K562 (cell line): Measurements from ENCODE around the gene MMP7. TPM values are rescaled to one million over a fixed set of nuclear protein-coding genes. Genes with fewer than 3 reads are reported as not detected.
A peak's percentile ranks its signal among the peaks of the same experiment; 100 is the strongest.

Experiments used
- ATAC-seq: fragments of 200-7000 bp; cut with Tn5 transposase; 3 replicates; pipeline ENCODE4 v1.9.1; 2020; ENCODE audit warnings: moderate library complexity
- BruUV-seq: library from RNA; stranded (reverse); fragments of 400-500 nt; replicated peaks from 2 replicates; lab custom pipeline; 2021; lab: Mats Ljungman, UMichigan
- CTCF ChIA-PET: fragments of 300-600 bp; formaldehyde crosslinking; extraction: SDS; loops from one replicate; lab custom pipeline; 2021; ENCODE audit warnings: low intra/inter-chr PET ratio; lab: Yijun Ruan, JAX
- POLR2A ChIA-PET: fragments of 300-600, 350-650 bp; sonication (Branson Sonifier 250); formaldehyde crosslinking; extraction: SDS; loops from one replicate; lab custom pipeline; 2021; ENCODE audit warnings: antibody characterized with exemption, inconsistent platforms; lab: Yijun Ruan, JAX
- DNase-seq, 4 experiments: peaks; one replicate each; pipeline versions ENCODE4 v3.0.0 to v3.0.0-alpha.2; 2011 to 2018; ENCODE audit warnings: low spot score in 3 of 4, mixed read lengths in 3 of 4; ENCODE audit errors: extremely low read depth in 1 of 4
- FAIRE-seq: peaks from 2 replicates; lab custom pipeline; 2011; peaks lifted over from hg19 to GRCh38; lab: Jason Lieb, UNC
- H2AFZ ChIP-seq: 2 replicates; pipeline ENCODE4 v1.6.0; 2011; ENCODE audit warnings: low read depth, low read length, control low read depth, inconsistent platforms
- H3K27ac ChIP-seq: fragments of 200-600 bp; 3 replicates; pipeline ENCODE4 v1.8.0; 2011; ENCODE audit warnings: low read depth, mild to moderate bottlenecking, control low read depth, inconsistent platforms, low read length, moderate library complexity, mixed read lengths; ENCODE audit errors: extremely low read depth
- H3K27me3 ChIP-seq, 2 experiments: fragments of 300-600 bp in 1 of 2; 2 replicates in 1 of 2; 3 replicates in 1 of 2; pipeline versions ENCODE4 v1.6.0 to v1.8.0; 2011; ENCODE audit warnings: inconsistent platforms in 2 of 2, low read length in 2 of 2, mild to moderate bottlenecking in 1 of 2, mixed read lengths in 1 of 2, moderate library complexity in 1 of 2; ENCODE audit not compliant: control insufficient read depth in 2 of 2, insufficient read depth in 2 of 2
- H3K36me3 ChIP-seq: fragments of 300-600 bp; 3 replicates; pipeline ENCODE4 v1.8.0; 2011; ENCODE audit warnings: mild to moderate bottlenecking, low read length, inconsistent platforms; ENCODE audit not compliant: control insufficient read depth, insufficient read depth
- H3K4me1 ChIP-seq, 2 experiments: fragments of 200-600 bp in 1 of 2; replicated peaks in 1 of 2; 2 replicates in 1 of 2; 3 replicates in 1 of 2; pipeline versions ENCODE4 v1.5.1 to v1.8.0; 2011; ENCODE audit warnings: inconsistent platforms in 2 of 2, low read length in 2 of 2, mild to moderate bottlenecking in 1 of 2, mixed read lengths in 1 of 2, moderate library complexity in 1 of 2; ENCODE audit not compliant: control insufficient read depth in 2 of 2, insufficient read depth in 2 of 2
- H3K4me2 ChIP-seq: 2 replicates; pipeline ENCODE4 v1.6.1; 2011; ENCODE audit warnings: low read length, control low read depth, inconsistent platforms, mixed read lengths; ENCODE audit not compliant: insufficient read depth
- H3K4me3 ChIP-seq: fragments of 200-600 bp; sonication (generic), shearing (Covaris generic); 2 replicates; pipeline ENCODE4 v1.5.1; 2016; ENCODE audit warnings: control low read depth, inconsistent platforms
- H3K79me2 ChIP-seq: fragments of 200-600 bp; 3 replicates; pipeline ENCODE4 v1.8.0; 2011; ENCODE audit warnings: low read length, inconsistent platforms; ENCODE audit not compliant: control insufficient read depth, insufficient read depth
- H3K9ac ChIP-seq, 2 experiments: 2 replicates each; pipeline versions ENCODE4 v1.6.0 to v1.6.1; 2011; ENCODE audit warnings: low read depth in 2 of 2, low read length in 2 of 2, control low read depth in 1 of 2, inconsistent platforms in 1 of 2, mild to moderate bottlenecking in 1 of 2, mixed read lengths in 1 of 2; ENCODE audit not compliant: insufficient read depth in 1 of 2
- H3K9me1 ChIP-seq: one replicate; pipeline ENCODE4 v1.6.0; 2011; ENCODE audit warnings: inconsistent platforms, mild to moderate bottlenecking, low read length, moderate library complexity; ENCODE audit not compliant: control insufficient read depth, insufficient read depth
- H3K9me3 ChIP-seq: replicated peaks from 2 replicates; pipeline ENCODE4 v1.5.1; 2011; ENCODE audit warnings: low read depth, low read length, inconsistent platforms; ENCODE audit not compliant: control insufficient read depth, insufficient read depth
- H4K20me1 ChIP-seq: replicated peaks from 2 replicates; pipeline ENCODE4 v1.6.1; 2011; ENCODE audit warnings: low read length, inconsistent platforms, mixed read lengths; ENCODE audit not compliant: control insufficient read depth, insufficient read depth
- BHLHE40 ChIP-seq: IDR thresholded peaks from 2 replicates; pipeline ENCODE4 v1.6.1; 2011; ENCODE audit warnings: low read length, improper control_type of control experiment
- RBBP5 ChIP-seq: fragments of 200-600 bp; sonication (generic); IDR thresholded peaks from 2 replicates; pipeline ENCODE4 v1.6.1; 2012; ENCODE audit warnings: borderline replicate concordance, mild to moderate bottlenecking, low read length, control low read depth, inconsistent platforms; ENCODE audit not compliant: insufficient read depth, poor library complexity, severe bottlenecking
- RBM15 ChIP-seq: fragments of 200-400 bp; formaldehyde crosslinking; IDR thresholded peaks from 2 replicates; pipeline ENCODE4 v1.6.1; 2018; ENCODE audit warnings: mild to moderate bottlenecking, low read length, moderate library complexity; ENCODE audit not compliant: insufficient read depth
- RERE ChIP-seq: sonication (generic); formaldehyde crosslinking; IDR thresholded peaks from 2 replicates; pipeline ENCODE4 v1.8.0; 2023; ENCODE audit warnings: missing genetic modification reagents, mild to moderate bottlenecking, borderline replicate concordance
- SRSF7 ChIP-seq: fragments of 200-400 bp; formaldehyde crosslinking; optimal IDR thresholded peaks from 2 replicates; pipeline ENCODE3; 2017; ENCODE audit warnings: mild to moderate bottlenecking, low read depth, low read length
- ZFP36 ChIP-seq: fragments of 150-350 bp; IDR thresholded peaks from 2 replicates; pipeline ENCODE4 v1.6.1; 2018; ENCODE audit warnings: low read length, low read depth; ENCODE audit not compliant: partially characterized antibody
- ZNF311 ChIP-seq: fragments of 250-450 bp; sonication (Bioruptor Pico); IDR thresholded peaks from 2 replicates; pipeline ENCODE4 v1.4.0; 2020; ENCODE audit warnings: mild to moderate bottlenecking, moderate library complexity
- ZZZ3 ChIP-seq: fragments of 450-650 bp; IDR thresholded peaks from 2 replicates; pipeline ENCODE4 v1.6.1; 2016; ENCODE audit warnings: antibody characterized with exemption, mild to moderate bottlenecking, moderate library complexity
- WGBS: fragments of 100-300 bp; shearing (Covaris generic); methylation state at CpG from one replicate; pipeline ENCODE4 v1.1.6; 2016; ENCODE audit warnings: low coverage, mixed read lengths; ENCODE audit not compliant: insufficient coverage; ENCODE audit errors: missing lambda C conversion rate; 5-methylcytosine and 5-hydroxymethylcytosine counted together
- in situ Hi-C: fragments of 300-500 bp; cut with MboI; formaldehyde crosslinking; loops from 4 replicates; pipeline ENCODE4 v1.15.0; 2018; ENCODE audit warnings: inconsistent platforms, mixed read lengths
- intact Hi-C: fragments of 100-400 bp; cut with micrococcal nuclease; formaldehyde crosslinking; loops from 2 replicates; pipeline ENCODE4 v1.14.2; 2022
- polyA plus RNA-seq, 8 experiments: library from polyadenylated mRNA; depleted of rRNA in 4 of 8; stranded (reverse) in 5 of 8; unstranded in 3 of 8; fragments of >200 nt; fragmentation: Nextera tagmentation in 2 of 8; fragmentation: Illumina TruSeq in 1 of 8; extraction: Ambion mirVana in 2 of 8; extraction: Trizol in 1 of 8; gene quantifications; 2 replicates each; pipeline versions ENCODE4 v1.2.1 to v1.2.3, GENCODE V29; 2011 to 2014; ENCODE audit warnings: inconsistent platforms in 1 of 8, missing spikeins in 1 of 8
- total RNA-seq, 7 experiments: library from RNA; depleted of rRNA in 6 of 7; stranded (reverse); fragments of >200 nt in 6 of 7; fragmentation: Illumina TruSeq in 2 of 7; extraction: Trizol in 2 of 7; gene quantifications; 2 replicates each; pipeline versions ENCODE4 v1.2.1 to v1.2.3, GENCODE V29; 2011 to 2021; ENCODE audit warnings: low replicate concordance in 1 of 7

MMP7 gene
- total and polyA plus RNA-seq, 9 of the 15 experiments (the other 6 are each of a cell fraction or from before 2014, with no cell fraction given), result 0.13 TPM; not detected in 8

GRCh38 chr11:102568851-102569250 lies 38.3 kb upstream of the MMP7 start:
- TF ChIP-seq ZFP36 (peak; percentile 20), ZNF311 (CRISPR knock-in tag) (no peak)
- 0% methylated on average over 3 of the region's 3 CpGs for WGBS
- Histone ChIP-seq H3K4me3 (no peak overlapping the region), H3K4me2 (no peak overlapping the region), H3K27me3 (no peaks in the 10 kb centered on the region), H3K9me1 (no peaks in the 10 kb centered on the region), H4K20me1 (no peaks in the 10 kb centered on the region), H3K27ac (no peak overlapping the region), H3K4me1 (no peaks in the 10 kb centered on the region; a peak in 2 of 5 replicates), H3K36me3 (no peaks in the 10 kb centered on the region), H3K79me2 (no peaks in the 10 kb centered on the region), H3K9ac (no peak overlapping the region), H3K9me3 (no peaks in the 10 kb centered on the region; the same call in 1 of the 2 replicates), H2AFZ (no peak overlapping the region)
- BruUV-seq, result no TSS peak
- intact Hi-C loops, result no loop called here
- FAIRE-seq (no peak), DNase-seq (no peak), ATAC-seq (no peak)
- POLR2A ChIA-PET, result no interaction called here
- CTCF ChIA-PET, result no interaction called here
- in situ Hi-C loops, result no loop called here

- Histone ChIP-seq H3K27me3 (no peaks in the 10 kb centered on the region), H2AFZ (no peak overlapping the region), H3K4me1 (no peaks in the 10 kb centered on the region; a peak in 2 of 5 replicates), H3K9ac (no peak overlapping the region), H3K4me3 (no peak overlapping the region), H3K27ac (no peak overlapping the region), H3K4me2 (no peak overlapping the region), H3K79me2 (no peaks in the 10 kb centered on the region), H3K36me3 (no peaks in the 10 kb centered on the region), H3K9me3 (no peaks in the 10 kb centered on the region; the same call in 1 of the 2 replicates), H4K20me1 (no peaks in the 10 kb centered on the region), H3K9me1 (no peaks in the 10 kb centered on the region)
- ChIA-PET CTCF (no interaction called here), POLR2A (no interaction called here)
- in situ Hi-C loops, result no loop called here
- DNase-seq (no peak), FAIRE-seq (no peak), ATAC-seq (no peak)
- 0% methylated on average over 1 of the region's 1 CpG for WGBS
- BruUV-seq, result no TSS peak
- intact Hi-C loops, result no loop called here
- no peak for TF ChIP-seq BHLHE40
- no peak for TF ChIP-seq RBM15
- no peak for TF ChIP-seq ZZZ3
- no peak for TF ChIP-seq SRSF7
- TF ChIP-seq RBBP5, result no peak
- no peak for TF ChIP-seq RERE (CRISPR knock-in tag)
Measured at GRCh38 chr11:102566112-102566511, 35.6 kb upstream of the MMP7 start.
